ENCODE measurements around the gene CD81.

The CD81 gene

DNA sequence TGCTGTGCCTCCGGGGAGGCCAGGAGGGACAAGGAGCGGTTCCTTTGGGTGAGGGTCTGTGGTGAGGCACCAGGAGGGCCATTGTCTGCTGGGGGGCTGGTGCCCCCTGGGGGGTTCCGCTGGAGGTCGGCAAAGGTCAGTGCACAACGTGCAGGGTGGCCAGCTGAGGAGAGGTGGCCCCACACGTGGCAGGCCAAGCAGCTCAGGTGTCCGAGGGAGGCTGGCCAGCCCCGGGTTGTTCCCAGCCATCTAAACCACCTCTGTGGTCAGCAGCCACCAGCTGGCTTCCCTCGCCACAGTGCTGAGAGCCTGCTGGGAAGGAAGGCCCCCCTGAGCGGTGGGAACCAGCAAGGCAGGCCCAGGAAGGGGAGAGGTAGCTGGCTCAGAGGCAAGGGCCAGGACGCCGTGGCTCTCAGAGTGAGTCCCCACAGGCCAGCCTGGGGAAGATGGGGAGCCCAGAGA, 27.7 kb downstream of the CD81 start:
- no peak for DNase-seq (ENCODE audit: low read depth)

- no peak for DNase-seq (ENCODE audit: low read depth)
Observed at GRCh38 chr11:2406451-2406850, 29.3 kb downstream of the CD81 start.

- DNase-seq (ENCODE audit: low read depth): no peak
Observed at GRCh38 chr11:2406878-2407410, 29.8 kb downstream of the CD81 start.

DNA sequence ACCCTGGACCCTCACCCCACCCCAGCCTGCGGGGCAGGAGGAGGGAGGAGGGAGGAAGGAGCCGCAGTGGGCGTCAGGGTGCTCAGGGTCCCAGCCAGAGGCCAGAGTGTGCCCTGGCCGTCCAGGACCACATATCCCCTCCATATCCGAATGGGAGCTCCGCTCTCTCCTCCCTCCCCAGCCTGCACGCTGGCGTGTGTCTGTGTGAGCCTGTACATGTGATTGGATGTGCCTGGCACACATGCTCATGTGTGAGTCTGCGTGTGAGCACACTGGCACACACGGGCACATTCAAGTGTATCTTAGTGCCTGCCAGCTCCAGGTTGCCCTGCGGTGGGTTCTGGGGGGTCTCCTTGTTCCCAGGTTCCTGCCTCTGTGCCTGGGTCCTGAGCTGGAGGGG, 31.6 kb downstream of the CD81 start:
- DNase-seq (ENCODE audit: low read depth): no peak

- no peak for DNase-seq (ENCODE audit: low read depth)
Observed at GRCh38 chr11:2409126-2409525, 32.0 kb downstream of the CD81 start.

DNA sequence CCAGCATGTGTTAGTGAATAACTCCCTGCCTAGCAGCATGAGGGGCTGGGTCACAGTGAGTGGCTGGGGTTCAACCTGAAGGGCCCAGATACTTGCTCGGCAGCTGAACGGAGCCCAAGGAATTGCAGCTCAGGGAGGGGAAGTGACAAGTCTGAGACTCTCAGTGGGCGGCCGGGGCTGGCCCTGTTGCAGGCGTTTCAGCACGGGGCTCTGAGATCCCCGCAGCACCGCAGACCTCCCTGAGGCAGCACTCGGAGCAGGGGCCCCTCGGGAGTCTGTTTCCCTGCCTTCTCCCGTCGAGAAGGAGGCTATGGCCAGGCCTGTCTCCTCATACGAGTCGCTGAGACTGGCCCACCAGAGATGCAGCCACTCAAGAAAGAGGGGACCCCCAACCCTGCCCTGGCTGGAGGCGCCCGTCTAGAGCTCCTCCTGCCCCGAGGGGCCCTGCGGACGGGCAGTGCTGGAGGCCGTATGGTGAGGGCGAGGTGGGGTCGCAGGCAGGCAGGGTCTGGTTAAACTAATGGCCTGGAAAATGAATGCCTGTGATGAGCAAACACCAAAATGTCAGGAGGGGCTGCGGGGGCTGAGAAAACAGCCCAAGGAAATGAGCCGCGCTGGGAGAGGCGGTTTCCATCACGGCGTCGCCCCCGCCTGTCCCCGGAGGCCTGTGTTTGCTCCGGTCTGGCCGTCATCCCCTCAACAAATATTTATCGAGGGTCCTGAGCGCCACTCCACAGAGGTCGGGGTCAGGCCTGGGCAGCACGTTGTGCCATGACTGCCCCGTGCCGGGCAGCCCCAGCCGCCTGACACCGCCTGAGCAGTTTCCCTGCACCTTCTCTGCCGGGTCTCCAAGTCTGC, 32.7 kb downstream of the CD81 start:
- DNase-seq (ENCODE audit: low read depth): no peak

GRCh38 chr11:2410616-2411015, 33.5 kb downstream of the CD81 start:
- no peak for DNase-seq (ENCODE audit: low read depth)

DNA sequence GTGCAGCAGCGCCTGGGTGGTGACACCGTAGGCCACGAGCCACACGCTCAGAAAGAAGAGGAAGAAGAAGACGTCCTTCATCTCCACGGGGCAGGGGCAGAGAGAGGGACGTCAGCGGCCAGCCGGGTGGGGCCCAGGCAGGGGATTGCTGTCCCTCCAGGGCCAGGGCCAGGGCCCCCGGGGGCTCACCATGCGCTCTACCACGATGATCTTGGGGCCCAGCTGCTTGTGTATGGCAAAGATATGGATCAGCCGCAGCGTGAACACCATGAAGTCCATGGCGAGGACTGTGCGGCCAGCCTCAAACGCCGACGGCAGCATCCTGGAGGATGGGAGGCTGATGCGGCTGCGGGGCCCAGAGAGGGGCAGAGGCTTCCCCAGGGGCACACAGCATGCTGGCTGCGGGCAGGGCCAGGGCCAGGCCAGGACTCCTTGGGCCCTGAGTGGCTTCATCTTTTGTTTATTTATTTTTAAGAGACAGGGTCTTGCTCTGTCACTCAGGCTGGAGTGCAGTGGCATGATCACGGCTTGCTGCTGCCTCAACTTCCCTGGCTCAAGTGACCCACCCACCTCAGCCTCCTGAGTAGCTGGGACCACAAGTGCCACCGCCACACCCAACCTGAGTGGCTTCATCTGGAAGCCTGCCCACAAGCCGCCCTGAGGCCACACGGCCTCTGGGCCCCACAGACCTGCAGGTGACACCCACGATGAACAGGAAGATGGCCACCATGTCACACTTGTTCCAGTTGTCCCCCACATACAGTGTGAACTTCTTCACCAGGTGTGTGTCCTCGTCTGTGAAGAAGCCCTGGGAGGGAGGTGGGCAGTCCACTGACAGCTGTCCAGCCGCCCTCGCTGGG, 34.6 kb downstream of the CD81 start:
- no peak for DNase-seq (ENCODE audit: low read depth)

GRCh38 chr11:2412323-2412722, 35.2 kb downstream of the CD81 start:
- no peak for DNase-seq (ENCODE audit: low read depth)

DNA sequence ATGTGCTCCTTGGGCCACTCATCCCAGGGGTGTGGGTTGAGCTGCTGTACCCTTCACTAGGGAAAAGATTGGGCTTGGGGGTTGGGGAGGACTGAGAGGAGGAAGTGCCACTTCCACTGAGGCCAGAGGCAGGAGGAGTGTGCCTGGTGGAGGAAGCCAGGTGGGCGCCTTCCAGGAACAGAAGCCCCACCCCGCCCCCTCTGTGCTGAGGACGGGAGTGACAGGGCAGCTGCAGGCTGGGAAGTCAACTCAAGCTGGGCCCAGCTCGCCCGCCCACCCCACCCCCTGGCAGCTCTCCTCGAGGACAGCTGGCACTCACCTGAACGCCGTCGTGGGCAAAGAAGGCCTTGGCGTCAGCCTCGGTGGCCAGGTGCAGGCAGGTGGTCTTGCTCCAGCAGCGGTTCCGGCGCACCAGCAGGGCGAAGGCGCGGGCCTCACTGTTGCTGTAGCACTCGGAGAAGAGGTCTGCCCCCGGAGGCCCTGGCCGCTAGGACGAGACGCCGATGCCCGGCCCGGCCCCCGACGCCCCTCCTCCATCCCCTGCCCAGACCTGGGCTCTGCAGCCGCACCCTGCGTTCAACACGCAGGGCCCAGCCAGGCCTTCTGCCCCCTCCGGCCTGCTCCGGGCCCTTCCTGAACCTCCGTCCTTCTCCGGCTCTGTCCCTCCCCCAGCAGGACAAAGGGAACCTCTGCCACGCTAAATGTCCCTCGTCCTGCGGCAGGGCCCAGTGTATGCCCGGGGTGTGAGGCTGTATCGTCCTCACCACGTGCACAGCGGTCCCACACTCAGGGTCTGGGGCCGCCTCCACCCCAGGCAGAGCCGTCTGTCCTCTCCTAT, 36.9 kb downstream of the CD81 start:
- DNase-seq (ENCODE audit: low read depth): no peak

DNA sequence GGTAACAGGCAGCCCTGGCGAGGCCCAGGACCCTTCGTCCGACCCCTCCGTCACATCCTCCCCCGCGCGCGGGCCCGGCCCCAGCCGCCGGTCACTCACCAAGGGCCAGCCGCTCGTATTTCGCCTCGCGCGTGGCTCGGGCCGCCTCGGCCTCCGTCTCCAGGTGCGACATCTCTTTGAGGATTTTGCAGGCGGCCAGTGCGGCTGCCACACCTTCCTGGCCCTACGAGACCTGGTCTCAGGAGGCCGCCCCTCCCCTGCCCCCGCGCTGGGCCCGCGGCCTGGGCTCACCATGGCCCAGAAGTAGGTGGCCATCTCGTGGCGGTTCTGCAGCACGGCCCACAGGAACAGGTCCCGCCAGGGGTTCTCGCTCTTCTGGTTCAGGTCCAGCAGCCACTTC, 37.5 kb downstream of the CD81 start:
- DNase-seq (ENCODE audit: low read depth): no peak

GRCh38 chr11:2415171-2415570, 38.1 kb downstream of the CD81 start:
- DNase-seq (ENCODE audit: low read depth): no peak

DNA sequence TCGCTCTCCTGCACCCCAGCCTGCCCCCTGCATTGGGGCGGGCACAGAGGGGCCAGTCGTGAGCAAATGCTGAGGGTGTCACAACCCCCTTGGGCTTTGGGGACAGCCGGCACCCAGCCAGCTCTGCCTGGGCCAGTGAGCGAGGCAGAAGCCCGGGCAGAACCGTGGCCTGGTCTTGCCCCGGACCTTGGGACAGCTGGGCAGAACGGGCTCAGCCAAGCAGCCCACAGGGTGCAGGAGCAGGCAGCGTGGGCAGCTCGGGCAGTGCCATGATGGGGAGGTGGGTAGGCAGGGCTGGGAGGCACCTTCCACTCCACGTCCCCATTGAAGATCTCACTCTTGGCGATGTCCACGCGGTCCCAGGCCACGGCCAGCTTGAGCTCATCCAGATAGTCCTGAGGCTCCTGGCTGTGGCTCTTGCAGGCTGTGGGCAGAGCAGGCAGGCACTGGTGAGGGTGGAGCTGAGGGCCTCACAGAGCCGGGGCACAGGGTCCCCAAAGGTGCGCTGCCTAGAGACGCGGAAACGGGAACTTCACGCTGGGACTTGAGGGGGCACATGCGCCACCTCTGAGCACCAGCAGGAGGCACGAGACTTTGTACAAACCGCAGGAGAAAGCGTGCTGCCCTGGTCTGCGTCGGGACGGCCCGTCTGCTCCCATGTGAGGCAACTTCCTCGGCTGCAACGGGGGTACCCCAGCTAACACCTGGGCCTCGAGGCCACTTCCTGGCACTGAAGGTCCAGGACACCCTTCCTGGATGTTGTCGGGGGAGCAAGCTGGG, 38.7 kb downstream of the CD81 start:
- DNase-seq (ENCODE audit: low read depth): no peak

GRCh38 chr11:2416765-2417164, 39.7 kb downstream of the CD81 start:
- no peak for DNase-seq (ENCODE audit: low read depth)

- no peak for DNase-seq (ENCODE audit: low read depth)
Observed at GRCh38 chr11:2417856-2418692, 41.0 kb downstream of the CD81 start.

- DNase-seq (ENCODE audit: low read depth): no peak
Observed at GRCh38 chr11:2418693-2419360, 41.7 kb downstream of the CD81 start.

- peak; percentile 42 for DNase-seq (ENCODE audit: low read depth)
Observed at GRCh38 chr11:2419638-2420501, 42.8 kb downstream of the CD81 start.

DNA sequence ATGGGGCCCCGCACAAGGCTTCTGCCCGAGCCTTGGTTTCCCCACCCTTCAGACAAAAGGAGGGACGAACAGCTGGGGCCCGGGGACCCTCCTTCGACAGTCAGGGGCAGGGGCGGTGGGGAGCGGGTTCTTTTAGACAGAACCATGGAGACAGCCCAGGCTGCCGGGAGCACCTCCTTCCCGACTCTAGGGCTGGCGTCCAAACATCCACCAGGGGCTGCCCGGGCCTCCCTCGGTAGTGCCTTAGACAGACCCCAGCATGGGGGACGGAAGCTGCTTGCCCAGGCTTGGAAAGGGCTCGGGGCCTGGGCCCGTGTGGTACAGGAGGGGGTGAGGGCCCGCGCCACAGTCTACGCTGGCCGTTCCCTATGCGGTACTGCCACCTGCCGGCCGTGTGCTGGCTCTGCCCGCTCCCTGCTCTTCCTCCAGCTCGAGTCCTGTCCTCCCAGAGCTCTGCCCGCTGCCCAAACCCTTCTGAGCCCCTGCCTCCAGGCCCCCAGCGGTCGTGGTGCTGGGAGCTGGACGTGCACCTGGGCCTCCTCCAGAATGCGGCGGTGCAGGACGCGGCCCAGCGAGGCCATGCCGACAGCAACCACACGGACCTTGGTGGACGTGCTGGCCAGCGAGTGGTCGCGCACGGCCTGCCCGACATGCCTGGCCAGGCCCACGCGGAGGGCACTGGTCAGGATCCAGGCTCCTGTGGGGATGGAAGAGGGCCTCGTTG, 43.6 kb downstream of the CD81 start:
- peak; percentile 58 for DNase-seq (ENCODE audit: low read depth)

Data from T follicular helper cell (primary cell).